Mucosa of descending colon (tissue), 3 donors: ENCODE measurements around the gene HSCB. TPM values are rescaled to one million over a fixed set of nuclear protein-coding genes. Genes with fewer than 3 reads are reported as not detected.

Source experiments
- ATAC-seq: fragments of 200-7000 bp; cut with Tn5 transposase; one replicate; pipeline ENCODE4 v1.9.1; 2020; ENCODE audit warnings: mild to moderate bottlenecking, moderate library complexity
- DNase-seq, 3 donors: peaks; one replicate each; pipeline ENCODE4 v3.0.0-alpha.2; 2020
- H3K36me3 ChIP-seq: fragments of 200-600 bp; one replicate; pipeline ENCODE4 v1.8.0; 2021; ENCODE audit warnings: low read depth, mild to moderate bottlenecking
- H3K4me1 ChIP-seq: fragments of 200-600 bp; one replicate; pipeline ENCODE4 v1.8.0; 2021; ENCODE audit warnings: low read depth, mild to moderate bottlenecking
- H3K4me3 ChIP-seq: fragments of 200-600 bp; one replicate; pipeline ENCODE4 v1.8.0; 2021; ENCODE audit warnings: mild to moderate bottlenecking
- H3K9me3 ChIP-seq: fragments of 200-600 bp; one replicate; pipeline ENCODE4 v1.8.0; 2021; ENCODE audit warnings: mild to moderate bottlenecking
- intact Hi-C, 2 donors: fragments of 100-400 bp; cut with DNase I in 1 of 2; cut with micrococcal nuclease in 1 of 2; formaldehyde crosslinking; loops; one replicate each; pipeline versions ENCODE4 v1.11.0 to v1.11.1; 2022; cut with DNase I, micrococcal nuclease
- total RNA-seq, 3 donors: library from RNA; stranded (reverse); fragmentation: NEBNext Ultra II Directional in 2 of 3; extraction: Animal tissue kit (Norgen Biotek cat#: 25700) in 2 of 3; gene quantifications; one replicate each; pipeline versions ENCODE4 v1.2.1 to v1.2.4, GENCODE V29; 2021 to 2023
- TF ChIP-seq, protein P1 (sequence below): fragments of 200-600 bp; IDR thresholded peaks from one replicate; pipeline ENCODE4 v1.8.0; 2022; ENCODE audit warnings: antibody characterized with exemption, mild to moderate bottlenecking
- donor health status: DM: no; HTN: no; CAD: no; lungs with moderate emphysema.
- donor health status: DM: no; HTN: no; CAD: no.
- donor health status: DM: no; HTN: yes; CAD: no.

Gene HSCB
- total RNA-seq, 3 donors from 2014 or later: 11.6 to 15.5 (median 13.4) TPM

- Histone ChIP-seq H3K4me1 (peaks cover 10% of the 10 kb centered on the region), H3K36me3 (peaks cover 3% of the 10 kb centered on the region)
- DNase-seq: no peak
These were observed 49.3 kb downstream of the HSCB start for GRCh38 chr22:28791124-28791523.

DNA sequence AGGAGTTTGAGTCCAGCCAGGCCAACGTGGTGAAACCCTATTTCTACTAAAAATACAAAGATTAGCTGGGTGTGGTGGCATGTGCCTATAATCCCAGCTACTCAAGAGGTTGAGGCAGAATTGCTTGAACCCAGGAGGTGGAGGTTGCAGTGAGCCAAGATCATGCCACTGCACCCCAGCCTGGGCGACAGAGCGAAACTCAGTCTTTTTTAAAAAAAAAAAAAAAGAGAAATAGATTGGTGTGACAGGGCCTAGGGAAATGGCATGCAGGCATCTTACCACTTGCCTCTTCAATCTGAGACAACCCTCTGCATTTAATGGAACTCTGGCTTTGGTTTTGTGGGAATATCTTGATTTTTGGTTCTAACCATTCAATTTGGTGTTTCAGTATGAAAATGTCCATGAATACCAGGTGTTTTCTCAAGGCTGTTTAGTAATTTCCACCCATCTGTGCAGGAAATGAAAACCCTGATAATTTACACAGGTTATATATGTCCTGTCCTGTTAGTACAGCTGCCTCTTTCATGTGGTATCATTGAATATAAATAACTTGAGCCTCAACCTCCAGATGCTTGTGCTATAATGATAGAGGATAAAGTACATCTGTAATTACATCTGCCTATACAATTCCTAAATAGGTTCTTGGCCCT lies 50.1 kb downstream of the HSCB start:
- H3K4me1 ChIP-seq: peaks cover 13% of the 10 kb centered on the region
- no peak overlapping the region for H3K4me3 ChIP-seq
- H3K9me3 ChIP-seq: no peaks in the 10 kb centered on the region
- intact Hi-C loops: no loop called here
- peaks cover 7% of the 10 kb centered on the region for H3K36me3 ChIP-seq
- ATAC-seq (peak; percentile 62), DNase-seq (no peak)
- TF ChIP-seq, protein P1, sequence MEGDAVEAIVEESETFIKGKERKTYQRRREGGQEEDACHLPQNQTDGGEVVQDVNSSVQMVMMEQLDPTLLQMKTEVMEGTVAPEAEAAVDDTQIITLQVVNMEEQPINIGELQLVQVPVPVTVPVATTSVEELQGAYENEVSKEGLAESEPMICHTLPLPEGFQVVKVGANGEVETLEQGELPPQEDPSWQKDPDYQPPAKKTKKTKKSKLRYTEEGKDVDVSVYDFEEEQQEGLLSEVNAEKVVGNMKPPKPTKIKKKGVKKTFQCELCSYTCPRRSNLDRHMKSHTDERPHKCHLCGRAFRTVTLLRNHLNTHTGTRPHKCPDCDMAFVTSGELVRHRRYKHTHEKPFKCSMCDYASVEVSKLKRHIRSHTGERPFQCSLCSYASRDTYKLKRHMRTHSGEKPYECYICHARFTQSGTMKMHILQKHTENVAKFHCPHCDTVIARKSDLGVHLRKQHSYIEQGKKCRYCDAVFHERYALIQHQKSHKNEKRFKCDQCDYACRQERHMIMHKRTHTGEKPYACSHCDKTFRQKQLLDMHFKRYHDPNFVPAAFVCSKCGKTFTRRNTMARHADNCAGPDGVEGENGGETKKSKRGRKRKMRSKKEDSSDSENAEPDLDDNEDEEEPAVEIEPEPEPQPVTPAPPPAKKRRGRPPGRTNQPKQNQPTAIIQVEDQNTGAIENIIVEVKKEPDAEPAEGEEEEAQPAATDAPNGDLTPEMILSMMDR: no peak

More at GRCh38 chr22:28791124-28791523, 49.3 kb downstream of the HSCB start:
- intact Hi-C loops: no loop called here
- H3K4me3 ChIP-seq: no peak overlapping the region
- H3K9me3 ChIP-seq: no peaks in the 10 kb centered on the region
- TF ChIP-seq, protein P1: no peak
- no peak for ATAC-seq

- ATAC-seq (peak; percentile 42), DNase-seq (no peak)
- TF ChIP-seq, protein P1: no peak
- peaks cover 7% of the 10 kb centered on the region for H3K36me3 ChIP-seq
- intact Hi-C loops: no loop called here
- no peaks in the 10 kb centered on the region for H3K9me3 ChIP-seq
- H3K4me1 ChIP-seq: peaks cover 20% of the 10 kb centered on the region
- H3K4me3 ChIP-seq: no peak overlapping the region
These were observed 50.9 kb downstream of the HSCB start for GRCh38 chr22:28792491-28793383.

GRCh38 chr22:28793976-28794584 lies 52.2 kb downstream of the HSCB start:
- intact Hi-C loops: no loop called here
- peaks cover 7% of the 10 kb centered on the region for H3K36me3 ChIP-seq

GRCh38 chr22:28795071-28795693 lies 53.3 kb downstream of the HSCB start:
- no peak for ATAC-seq
- DNase-seq: no peak
- peaks cover 7% of the 10 kb centered on the region for H3K36me3 ChIP-seq

More at GRCh38 chr22:28793976-28794584, 52.2 kb downstream of the HSCB start:
- TF ChIP-seq, protein P1: no peak
- ATAC-seq (no peak), DNase-seq (no peak)
- H3K9me3 ChIP-seq: no peaks in the 10 kb centered on the region
- H3K4me1 ChIP-seq: peaks cover 33% of the 10 kb centered on the region
- no peak overlapping the region for H3K4me3 ChIP-seq

More at GRCh38 chr22:28795071-28795693, 53.3 kb downstream of the HSCB start:
- intact Hi-C loops: no loop called here
- Histone ChIP-seq H3K4me3 (no peak overlapping the region), H3K9me3 (no peaks in the 10 kb centered on the region), H3K4me1 (peaks cover 33% of the 10 kb centered on the region)
- TF ChIP-seq, protein P1: no peak
